ENCODE data around the gene CACNG7. TPM values are rescaled to one million over a fixed set of nuclear protein-coding genes. Genes with fewer than 3 reads are reported as not detected.

The CACNG7 gene
- total RNA-seq, 4 donors from 2014 or later: 1.0 TPM; not detected in 3

- intact Hi-C loops (cut with DNase I; ENCODE audit: low total_unique reads): loop anchor here (5.0 kb wide), 1 partner anchor 317 kb away; the partner anchor contains the start of gene TSEN34
- no peaks in the 10 kb centered on the region for H3K36me3 ChIP-seq
- H3K27me3 ChIP-seq: peaks cover 0 to 6% of the 10 kb centered on the region in 2 donors
- H3K4me1 ChIP-seq: peaks cover 0 to 5% of the 10 kb centered on the region in 2 donors
- H3K27ac ChIP-seq: no peak overlapping the region
- H3K4me3 ChIP-seq: no peak overlapping the region
- H3K9me3 ChIP-seq: no peaks in the 10 kb centered on the region
- TF ChIP-seq CTCF (IDR thresholded peaks at IDR 0.05): no peak
- TF ChIP-seq POLR2A (IDR thresholded peaks at IDR 0.05): no peak
- DNase-seq: no peak
These were observed 33.3 kb upstream of the CACNG7 start for GRCh38 chr19:53875602-53876325.

GRCh38 chr19:53876651-53877224, 32.3 kb upstream of the CACNG7 start:
- no peak for TF ChIP-seq CTCF (IDR thresholded peaks at IDR 0.05)
- TF ChIP-seq POLR2A (IDR thresholded peaks at IDR 0.05): no peak
- intact Hi-C loops (cut with DNase I; ENCODE audit: low total_unique reads): loop anchor here (5.0 kb wide), 1 partner anchor 316 kb away; the partner anchor contains the start of gene TSEN34
- H3K4me1 ChIP-seq: peaks cover 0 to 9% of the 10 kb centered on the region in 2 donors
- H3K4me3 ChIP-seq: no peak overlapping the region
- peaks cover 0 to 9% of the 10 kb centered on the region in 2 donors for H3K27me3 ChIP-seq
- no peaks in the 10 kb centered on the region for H3K36me3 ChIP-seq
- no peaks in the 10 kb centered on the region for H3K9me3 ChIP-seq
- DNase-seq: no peak
- no peak overlapping the region for H3K27ac ChIP-seq

GRCh38 chr19:53877361-53877766, 31.7 kb upstream of the CACNG7 start:
- no peaks in the 10 kb centered on the region for H3K9me3 ChIP-seq
- TF ChIP-seq POLR2A (IDR thresholded peaks at IDR 0.05): no peak
- no peak for TF ChIP-seq CTCF (IDR thresholded peaks at IDR 0.05)
- no peaks in the 10 kb centered on the region for H3K36me3 ChIP-seq
- intact Hi-C loops (cut with DNase I; ENCODE audit: low total_unique reads): loop anchor here (5.0 kb wide), 1 partner anchor 315 kb away; the partner anchor contains the start of gene TSEN34
- peaks cover 2 to 15% of the 10 kb centered on the region in 2 donors for H3K27me3 ChIP-seq
- H3K4me3 ChIP-seq: no peak overlapping the region
- no peak for DNase-seq
- no peak overlapping the region for H3K27ac ChIP-seq
- H3K4me1 ChIP-seq: peaks cover 0 to 16% of the 10 kb centered on the region in 2 donors

GRCh38 chr19:53878776-53879139, 30.3 kb upstream of the CACNG7 start:
- intact Hi-C loops (cut with DNase I; ENCODE audit: low total_unique reads): loop anchor here (5.0 kb wide), 1 partner anchor 314 kb away; the partner anchor contains the start of gene TSEN34
- Histone ChIP-seq H3K9me3 (no peaks in the 10 kb centered on the region), H3K4me3 (peak overlapping the region; percentile 22 to 36), H3K36me3 (no peaks in the 10 kb centered on the region), H3K4me1 (peaks cover 0 to 16% of the 10 kb centered on the region in 2 donors), H3K27ac (no peak overlapping the region), H3K27me3 (peaks cover 16 to 27% of the 10 kb centered on the region in 2 donors)
- no peak for TF ChIP-seq POLR2A (IDR thresholded peaks at IDR 0.05)
- no peak for TF ChIP-seq CTCF (IDR thresholded peaks at IDR 0.05)
- no peak for DNase-seq
